GM21717 (cell line): ENCODE data around the gene MPPED1.

ENCODE experiments used
- ATAC-seq: cut with Tn5 transposase; IDR thresholded peaks from one replicate; pipeline ENCODE4 v1.9.1; 2021; ENCODE audit warnings: mild to moderate bottlenecking, moderate library complexity; ENCODE audit not compliant: unreplicated experiment

The MPPED1 gene

DNA sequence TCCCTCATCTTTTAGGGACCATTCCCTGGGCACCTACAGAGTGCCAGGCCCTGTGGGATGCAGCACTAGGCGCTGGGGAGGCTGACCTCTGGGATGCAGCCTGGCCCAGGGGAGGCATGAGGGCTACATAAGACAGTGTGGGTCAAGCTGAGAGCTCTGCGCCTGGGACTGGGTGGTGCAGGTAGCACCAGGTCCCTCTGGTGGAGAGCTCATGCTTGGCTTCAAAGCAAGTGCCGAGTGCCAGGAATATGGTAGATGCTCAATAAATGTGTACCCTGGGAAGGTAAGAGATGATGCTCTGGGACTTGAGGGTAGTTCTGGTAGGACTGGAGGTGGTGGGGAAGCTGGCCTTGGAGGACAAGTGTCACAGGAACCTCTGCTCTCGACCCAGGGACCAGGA, 2.0 kb upstream of the MPPED1 start:
- ATAC-seq: no peak

DNA sequence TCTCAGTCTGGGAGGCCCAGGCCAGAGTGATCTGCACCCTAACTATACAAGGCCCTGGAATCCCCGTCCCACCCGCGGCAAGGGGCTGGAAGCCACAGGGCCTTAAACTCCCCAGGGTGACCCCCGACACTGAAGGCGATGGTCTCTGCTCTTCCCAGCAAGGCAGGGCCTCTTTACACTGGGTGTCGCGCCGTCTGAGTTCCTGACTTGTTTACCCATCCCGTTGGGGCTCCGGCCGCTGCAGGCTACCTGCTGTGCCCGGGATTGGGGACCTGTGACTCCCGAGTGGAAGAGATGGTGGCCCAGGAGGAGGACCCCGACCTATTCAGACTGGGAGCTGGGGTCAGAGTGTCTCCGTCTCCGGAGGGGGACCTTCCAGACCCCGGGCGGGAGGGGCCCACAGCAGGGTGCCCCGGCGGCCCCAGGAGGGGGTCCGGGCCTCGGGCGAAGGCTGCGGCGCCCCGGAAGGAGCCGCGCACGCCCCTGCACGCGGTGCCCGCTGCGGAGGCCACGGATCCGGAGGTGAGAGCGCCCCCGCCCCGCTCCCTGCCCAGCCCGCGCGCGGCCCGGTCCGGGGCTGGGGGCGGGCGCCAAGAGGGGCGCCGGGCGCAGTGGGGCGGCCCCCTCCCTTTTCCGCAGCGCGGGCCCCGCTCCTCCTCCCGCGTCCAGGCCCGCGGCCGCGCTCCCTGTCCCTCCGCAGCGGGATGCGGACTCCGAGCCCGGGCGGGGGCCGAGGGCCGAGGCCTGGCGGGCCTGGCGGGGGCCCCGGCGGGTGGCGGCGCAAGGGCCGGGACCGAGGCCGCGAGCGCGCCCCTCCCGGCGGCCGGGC, 560 bp upstream of the MPPED1 start:
- no peak for ATAC-seq

DNA sequence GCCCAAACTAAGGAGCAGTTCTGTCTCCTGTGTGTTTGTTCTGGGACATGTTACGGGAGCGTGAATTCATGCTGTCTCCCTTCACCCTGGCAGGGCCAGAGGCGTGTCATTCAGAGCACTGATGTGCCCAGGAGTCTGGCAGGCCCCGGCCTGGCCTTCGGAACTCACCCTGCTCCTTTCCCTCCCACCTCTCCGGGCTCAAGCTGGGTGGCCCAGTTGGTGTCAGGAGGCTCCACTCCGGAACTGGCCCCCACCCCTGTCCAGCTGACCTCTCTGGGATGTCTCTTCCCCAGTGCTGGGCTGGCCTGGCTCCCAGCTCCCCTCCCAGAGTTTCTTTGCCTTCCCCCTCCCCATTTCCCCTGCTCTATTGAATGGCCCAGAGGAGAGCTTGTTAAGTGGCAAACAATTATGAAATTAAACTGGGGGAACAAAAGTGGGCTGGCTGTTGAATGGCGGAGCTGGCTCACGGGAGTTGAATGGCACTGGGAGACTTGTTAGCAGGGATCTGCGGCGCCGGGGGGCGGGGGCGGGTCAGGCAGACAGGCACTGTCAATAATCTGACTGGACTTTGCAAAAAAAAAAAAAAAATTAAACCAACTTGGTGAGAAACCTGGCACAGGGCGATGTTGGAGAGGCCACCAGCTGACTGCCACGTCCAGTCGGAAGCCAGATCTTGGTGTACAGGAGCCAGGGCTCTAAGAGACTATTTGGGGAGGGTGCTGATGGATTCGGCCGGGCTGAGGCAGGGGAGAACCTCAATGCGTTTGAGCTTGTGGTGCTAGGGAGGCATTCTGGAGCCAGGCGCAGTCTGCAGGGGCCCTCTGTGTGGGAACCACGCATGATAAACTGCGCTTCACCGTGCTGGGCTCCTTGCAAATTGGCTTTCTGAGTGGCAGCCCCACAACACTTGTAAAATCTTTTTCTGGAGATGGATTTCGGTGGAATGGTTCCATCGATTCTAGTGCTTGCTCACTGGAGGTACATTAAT, 1.3 kb downstream of the MPPED1 start:
- no peak for ATAC-seq

DNA sequence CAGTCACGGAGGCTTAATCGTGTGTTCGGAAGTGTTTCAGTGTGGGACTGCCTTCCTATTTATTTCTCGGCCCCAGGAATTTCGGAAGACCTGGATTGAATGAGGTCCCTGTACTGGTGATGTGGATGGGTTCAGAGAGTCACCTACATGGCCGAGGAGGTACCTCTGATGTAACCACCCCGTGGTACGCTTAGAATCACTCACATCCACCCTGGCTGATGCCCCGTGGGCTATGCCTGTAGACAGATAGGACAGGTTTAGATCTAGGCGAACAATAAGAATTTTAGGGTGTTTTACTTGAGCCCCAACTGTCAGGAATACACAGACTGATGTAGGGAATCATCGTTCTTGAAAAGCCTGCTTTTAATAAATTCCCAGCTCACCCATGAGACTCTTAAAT, 2.0 kb downstream of the MPPED1 start:
- no peak for ATAC-seq

DNA sequence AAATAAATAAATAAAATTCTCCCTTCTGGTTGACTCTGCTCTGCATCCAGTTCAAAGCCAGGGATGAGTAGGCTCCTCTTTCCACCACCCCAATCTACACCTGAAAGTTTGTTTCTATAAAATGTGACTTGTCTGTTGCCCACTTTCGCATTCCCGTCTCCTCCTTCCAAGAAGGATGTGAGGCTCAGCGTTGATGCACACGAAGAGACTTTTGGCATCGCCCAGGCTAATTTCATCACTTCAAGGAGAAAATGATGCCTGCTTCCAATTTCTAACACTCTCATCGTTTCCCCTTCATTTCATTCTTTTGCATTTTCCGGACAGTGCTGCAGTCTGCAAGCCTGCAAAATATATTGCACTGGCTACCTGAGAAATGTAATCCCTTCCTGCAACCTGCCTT, 3.9 kb downstream of the MPPED1 start:
- ATAC-seq: no peak

DNA sequence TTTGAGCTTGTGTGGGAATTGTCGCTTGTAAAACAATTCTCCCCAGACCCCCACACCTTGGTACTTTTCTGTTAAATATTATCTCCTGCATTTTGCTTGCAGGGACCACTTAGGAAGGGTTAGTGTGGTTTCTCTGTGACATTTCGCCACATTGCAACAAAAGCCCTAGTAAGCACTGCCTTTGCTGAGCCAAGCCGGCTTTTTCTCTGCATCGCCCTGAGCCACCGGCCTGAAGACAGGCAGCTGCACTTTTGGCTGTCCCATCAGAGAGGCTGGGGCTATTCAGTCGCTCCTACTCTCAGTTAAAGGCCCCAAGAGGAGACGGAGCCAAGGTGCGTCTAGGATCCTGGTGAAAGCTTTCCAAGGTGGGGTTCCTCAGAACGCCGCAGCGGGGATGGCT, 5.7 kb downstream of the MPPED1 start:
- no peak for ATAC-seq

DNA sequence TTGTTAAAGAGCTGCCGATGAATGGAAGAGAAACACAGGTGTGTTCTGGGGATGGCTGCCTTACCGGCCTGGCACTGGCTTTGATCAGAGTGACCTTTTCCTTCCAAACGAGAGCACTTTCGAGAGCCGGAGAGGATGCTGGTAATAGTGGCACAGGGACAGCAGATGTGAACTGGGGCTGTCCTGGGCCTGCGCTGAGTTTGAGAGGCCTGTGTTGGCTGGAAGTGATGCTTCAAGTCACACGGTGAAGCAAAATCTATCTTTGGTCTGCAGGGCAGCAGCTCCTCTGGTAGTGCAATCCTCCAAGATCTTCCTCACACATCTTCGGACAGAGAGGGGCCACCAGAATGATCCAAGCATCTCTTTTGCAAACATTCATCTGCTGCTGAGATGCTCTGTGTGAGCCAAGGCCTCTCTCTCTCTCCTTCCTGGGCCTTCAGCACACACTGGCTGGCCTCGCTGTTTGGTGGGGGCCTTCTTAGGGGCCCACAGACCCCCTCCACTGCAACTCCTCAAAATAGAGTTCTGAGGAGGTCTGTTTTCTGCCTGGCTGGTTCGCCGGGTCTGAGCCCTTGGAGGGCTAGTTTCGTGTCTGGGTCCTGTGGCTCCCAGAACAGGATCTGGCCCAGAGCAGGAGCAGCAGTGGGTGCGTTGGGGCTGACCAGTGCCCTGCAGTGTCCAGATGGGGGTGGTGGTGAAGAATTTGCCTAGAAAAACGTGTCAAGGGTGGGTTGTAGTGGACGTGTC, 6.4 kb downstream of the MPPED1 start:
- ATAC-seq: no peak

DNA sequence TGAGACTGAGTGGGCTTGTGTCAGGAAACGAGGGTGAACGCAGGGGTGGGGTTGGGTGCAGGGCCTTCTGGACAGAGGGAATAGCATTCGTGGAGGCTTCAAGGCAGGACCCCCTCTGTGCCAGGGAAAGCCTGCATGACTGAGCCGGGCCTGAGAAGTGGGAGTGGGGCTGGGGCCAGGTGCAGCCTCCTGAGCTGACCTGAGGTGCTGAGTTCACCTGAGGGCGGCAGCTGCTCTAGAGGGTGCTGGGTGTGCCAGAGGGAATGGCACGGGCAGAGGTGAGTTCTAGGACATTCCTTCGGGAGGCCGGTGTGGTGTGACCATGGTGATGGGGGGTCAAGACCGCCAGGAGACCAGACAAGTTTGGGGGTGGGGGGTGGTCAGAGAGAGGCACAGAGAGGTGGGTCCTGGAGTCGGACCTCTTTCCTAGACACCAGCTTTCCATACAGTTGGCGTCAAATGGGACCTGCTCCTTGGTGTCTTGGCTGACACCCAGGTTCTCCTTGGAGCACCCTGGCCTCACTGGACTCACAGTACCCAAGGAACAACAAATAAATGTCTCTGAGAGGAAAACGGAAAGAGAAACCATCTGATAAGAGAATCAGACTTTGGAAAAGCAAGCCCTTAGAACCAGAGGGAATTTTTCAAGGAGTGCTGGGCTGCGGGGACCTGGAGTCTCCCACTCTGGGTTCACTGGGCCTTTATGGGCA, 7.7 kb downstream of the MPPED1 start:
- no peak for ATAC-seq

DNA sequence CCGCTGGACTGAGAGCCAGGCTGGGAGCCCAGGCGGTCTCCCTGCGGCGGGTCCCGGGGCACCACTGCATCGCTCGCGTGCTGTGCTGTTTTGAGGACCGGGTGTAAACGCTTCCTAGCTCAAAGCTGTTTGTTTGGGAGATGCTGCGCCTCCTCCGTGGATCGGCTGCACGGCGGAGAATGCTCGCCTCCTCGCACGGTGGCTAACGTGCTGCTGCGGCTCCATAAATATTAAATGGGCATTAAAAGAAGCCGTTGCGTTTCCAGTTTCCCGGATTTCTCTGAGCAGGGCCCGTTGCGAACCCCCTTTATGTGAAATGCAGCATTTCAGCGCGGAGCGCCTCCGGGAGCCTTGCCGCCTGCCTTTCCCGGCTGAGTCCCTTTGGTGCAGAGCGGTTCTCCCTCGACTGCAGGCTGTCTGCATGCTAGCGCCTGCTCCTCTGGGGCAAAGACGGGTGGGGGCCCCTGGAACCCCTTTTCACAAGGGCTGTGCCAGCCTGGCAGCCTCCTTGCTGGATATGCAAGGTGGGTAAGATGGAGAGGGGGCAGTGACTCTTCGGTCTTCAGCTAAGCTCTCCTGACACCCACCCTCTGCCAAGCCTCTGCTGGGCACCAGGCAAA, 9.3 kb downstream of the MPPED1 start:
- ATAC-seq: no peak

DNA sequence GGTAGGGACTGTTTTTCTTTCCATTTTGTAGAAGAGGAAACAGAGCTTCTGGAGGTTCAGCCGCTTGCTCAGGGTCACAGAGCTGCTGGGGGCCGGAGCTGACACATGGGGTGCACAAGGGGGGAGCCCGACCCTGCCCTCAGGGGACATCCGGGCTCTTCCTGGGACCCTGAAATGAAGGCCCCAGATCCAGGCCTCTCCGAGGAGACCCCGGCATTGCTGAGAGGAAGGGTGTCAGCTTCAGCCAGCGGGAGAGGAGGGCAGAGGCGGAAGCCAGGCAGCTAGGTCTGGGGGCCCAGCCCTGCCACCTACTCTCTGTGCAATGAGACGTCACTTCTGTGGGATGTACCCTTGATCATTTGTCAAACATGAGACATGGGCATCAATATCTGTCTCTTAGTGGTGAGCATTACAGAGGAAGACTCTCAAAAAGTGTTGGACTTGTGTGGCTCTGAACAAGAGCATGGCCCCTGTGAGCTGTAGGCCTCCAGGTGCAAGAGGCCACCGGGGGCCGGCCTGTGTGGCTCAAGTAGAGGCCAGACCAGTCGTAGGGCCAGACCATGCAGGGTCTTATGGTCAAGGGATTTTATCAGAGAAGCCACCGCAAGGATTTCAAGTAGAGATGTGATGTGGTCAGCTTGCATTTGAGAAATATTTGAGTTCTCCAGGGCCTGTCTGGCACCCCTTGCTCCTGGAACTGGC, 10.3 kb downstream of the MPPED1 start:
- ATAC-seq: no peak

DNA sequence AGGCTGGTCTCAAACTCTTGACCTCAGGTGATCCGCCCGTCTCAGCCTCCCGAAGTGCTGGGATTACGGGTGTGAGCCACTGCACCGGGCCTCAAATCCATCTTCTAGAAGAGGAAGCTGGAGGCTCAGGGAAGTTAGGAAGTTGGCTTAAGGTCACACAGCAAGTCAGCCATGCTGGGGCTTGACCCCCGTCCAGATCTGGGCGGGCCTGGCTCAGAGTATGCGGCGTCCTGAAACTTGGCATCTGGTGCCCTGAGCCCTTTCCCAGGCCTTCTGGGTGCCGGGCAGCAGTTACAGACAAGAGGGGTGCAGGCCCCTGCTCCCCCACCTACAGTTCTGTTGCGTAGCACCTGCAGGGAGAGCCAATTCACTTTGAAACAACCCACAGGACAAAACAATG, 11.2 kb downstream of the MPPED1 start:
- no peak for ATAC-seq

DNA sequence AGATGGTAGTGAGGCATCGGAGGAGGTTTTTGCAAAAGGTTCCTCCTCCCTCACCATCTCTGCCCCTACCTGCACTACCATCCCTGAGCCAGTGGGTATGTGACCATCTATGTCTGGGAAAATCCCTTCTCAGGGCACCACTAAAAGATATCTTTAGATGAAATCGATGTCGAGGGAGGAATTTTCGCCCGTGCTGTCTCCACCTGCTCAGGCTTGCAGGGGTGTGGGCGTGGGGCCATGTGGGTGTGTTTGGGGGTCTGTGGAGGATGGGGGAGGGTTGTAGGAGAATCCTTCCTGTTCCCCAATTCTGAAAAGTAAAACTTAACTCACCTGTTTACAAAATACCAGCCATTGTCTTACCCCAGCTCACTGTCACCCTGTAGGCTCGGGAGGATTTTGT, 12.4 kb downstream of the MPPED1 start:
- ATAC-seq: no peak

DNA sequence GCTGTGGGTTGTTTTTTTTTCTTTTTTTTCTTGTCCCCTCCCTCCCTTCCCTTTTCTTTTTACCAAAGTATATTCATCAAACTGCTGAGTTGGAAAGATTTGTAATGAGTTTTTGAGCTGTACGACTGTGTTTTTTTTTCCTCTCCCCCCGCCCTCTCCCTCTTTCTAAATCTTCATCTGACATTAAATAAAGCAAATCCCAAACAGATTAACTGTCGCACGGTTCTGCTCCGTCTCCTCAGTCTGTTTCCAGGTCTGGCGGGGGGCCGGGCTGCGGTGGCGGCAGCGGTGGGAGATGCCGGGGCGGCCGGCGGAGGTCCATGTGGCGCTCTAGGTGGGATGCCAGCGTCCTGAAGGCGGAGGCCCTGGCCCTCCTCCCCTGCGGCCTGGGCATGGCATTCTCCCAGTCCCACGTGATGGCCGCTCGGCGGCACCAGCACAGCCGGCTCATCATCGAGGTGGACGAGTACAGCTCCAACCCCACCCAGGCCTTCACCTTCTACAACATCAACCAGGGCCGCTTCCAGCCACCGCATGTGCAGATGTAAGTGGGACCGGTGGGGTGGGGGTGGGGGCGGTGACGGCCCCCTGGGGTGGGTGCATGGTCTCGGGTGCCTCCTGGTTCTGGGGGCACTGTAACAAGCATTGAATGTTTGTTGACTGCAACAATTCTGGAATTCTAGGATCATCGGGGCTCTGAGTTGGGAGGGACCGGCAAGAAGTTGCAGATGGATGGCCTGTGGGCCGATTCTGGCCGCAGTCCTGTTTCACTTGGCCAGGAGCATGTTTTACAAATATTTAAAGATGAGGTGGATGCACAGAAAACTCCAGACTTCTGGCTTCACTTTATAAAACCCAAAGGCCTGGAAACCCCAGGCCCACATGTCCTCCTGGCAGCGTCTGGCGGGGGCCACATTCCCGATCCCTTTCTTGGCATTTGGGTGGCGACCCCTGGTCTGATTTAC, 13.1 kb downstream of the MPPED1 start:
- no peak for ATAC-seq

DNA sequence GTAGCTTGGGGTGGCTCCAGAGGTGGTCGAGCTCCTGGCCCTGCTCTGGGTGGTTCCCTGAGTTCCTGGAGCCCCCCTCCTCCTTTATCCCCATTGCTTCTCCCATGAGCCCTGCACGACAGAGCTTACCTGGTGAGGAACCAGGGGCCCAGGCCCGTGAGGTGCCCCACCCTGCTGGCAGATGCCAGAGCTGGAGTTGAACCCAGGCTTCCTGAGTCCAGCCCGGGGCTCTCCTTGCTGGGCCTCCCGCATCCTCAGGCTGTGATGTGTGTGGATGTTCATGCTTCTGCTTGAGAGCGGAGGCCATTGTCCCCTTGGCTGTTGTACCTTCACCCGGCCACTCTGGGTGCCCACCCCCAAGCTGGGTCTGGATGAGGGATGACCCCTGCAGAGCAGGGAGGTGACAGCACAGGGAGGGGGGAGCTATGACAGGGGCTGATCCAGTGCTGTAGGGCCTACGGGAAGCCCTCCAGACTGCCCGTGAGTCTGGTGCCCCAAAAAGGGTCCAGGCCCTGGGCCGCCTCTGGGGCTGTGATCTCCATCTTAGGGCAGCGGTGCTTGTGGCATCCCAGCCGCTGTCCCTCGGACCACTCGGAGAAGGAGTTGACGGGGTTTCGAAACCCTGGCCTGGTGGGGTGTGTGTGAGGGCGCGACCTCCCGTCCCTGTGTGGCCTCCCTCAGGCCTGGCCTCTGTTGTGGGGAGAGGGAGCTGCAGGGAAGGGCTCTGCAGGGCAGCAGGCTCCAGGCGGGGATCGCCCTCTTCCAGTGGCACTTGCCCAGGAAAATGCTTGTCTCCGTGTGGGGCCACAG, 14.4 kb downstream of the MPPED1 start:
- ATAC-seq: no peak

DNA sequence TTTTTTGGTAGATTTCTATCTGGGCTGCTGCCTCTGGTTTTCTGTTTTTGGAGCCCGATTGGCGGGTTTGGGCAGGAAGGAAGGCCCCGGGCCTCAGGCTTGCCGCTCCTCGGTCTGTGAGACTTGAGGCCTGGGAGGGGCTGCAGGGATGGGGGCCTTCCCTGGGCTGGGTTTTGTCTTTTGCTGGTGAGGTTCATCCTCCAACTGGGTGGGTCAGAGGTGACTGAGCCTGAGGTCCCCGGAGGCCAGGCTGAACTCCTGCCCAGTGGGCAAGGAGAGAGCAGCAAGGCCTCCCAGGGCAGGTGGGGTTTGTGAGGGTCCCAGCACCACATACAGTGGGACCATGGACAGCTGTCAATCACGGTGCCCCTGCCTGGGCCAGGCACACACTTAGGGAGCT, 15.0 kb downstream of the MPPED1 start:
- ATAC-seq: no peak

DNA sequence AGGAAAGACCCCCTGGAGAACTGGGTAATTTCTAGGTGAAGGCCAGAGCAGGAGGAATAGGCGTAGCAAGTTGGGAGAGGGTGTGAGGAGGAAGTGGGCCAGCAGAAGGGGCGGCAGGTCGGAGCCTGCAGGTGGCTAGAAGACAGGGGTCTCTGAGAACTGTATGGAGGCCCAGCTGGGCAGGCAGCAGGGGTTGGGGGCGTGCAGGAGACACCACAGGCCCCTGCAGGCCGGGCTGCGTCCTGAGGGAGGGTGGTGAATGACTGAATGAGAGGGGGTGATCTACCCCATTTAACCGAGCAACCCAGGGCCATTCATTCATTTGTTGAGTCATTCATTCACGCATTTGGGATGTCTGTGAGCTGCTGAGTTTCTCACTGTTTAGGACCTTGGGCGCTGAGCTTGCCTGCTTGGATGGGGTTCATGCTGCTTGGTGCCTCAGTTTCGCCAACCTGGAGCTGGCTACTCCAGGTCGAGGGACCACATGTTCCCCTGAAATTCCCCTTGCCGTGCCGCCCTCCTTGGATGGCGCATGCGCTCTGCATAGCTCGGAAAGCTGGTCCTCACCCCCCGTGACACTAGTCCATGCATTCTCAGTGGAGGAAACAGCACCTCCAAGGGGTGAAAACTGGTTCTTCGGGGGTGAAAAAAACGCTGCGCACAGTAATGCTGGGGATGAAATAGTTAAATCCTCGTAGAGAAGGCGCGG, 15.6 kb downstream of the MPPED1 start:
- no peak for ATAC-seq

DNA sequence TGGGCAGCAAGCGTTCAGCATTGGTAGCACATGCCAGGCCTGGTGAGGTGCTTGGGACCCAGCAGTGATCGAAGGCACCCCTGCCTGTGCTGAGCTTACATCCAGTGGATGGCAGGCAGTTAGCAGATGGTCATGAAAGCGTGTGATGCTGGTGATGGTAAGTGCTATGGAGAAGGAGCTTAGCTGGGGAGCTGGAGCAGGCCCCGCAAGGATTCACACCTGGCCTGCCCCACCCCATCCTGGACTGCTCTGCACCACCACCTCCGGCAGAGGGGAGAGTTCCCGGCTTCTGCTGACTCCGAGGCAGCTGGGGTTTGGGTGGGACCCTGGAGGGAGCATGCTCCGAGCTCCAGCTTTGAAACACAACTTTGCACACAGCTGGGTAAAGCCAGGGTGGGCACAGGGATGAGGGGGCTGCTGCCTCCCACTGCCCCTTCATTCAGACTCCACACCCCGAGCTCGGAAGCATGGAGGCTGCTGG, 16.2 kb downstream of the MPPED1 start:
- ATAC-seq: no peak
